Spleen (tissue), 11 donors: ENCODE measurements around the gene TBC1D21. TPM values are rescaled to one million over a fixed set of nuclear protein-coding genes. Genes with fewer than 3 reads are reported as not detected.

Experiments used
- DNase-seq: peaks from one replicate; pipeline ENCODE4 v3.0.0-alpha.2; 2020
- H3K27ac ChIP-seq, 8 donors: fragments of 200-600 bp; sonication (generic) in 7 of 8; 1 replicate in 4 of 8; 2 replicates in 4 of 8; pipeline versions ENCODE4 v1.5.0 to v1.8.0; 2016 to 2021; ENCODE audit warnings: inconsistent platforms in 4 of 8, mild to moderate bottlenecking in 4 of 8, moderate library complexity in 1 of 8
- H3K27me3 ChIP-seq, 7 donors: fragments of 200-600 bp; sonication (generic) in 6 of 7; replicated peaks in 1 of 7; 1 replicate in 4 of 7; 2 replicates in 3 of 7; pipeline versions ENCODE4 v1.5.0 to v1.8.0; 2016 to 2021; ENCODE audit warnings: inconsistent platforms in 3 of 7, mild to moderate bottlenecking in 1 of 7
- H3K36me3 ChIP-seq, 6 donors: fragments of 200-600 bp; sonication (generic) in 5 of 6; 1 replicate in 4 of 6; 2 replicates in 2 of 6; pipeline versions ENCODE4 v1.5.0 to v1.8.0; 2016 to 2021; ENCODE audit warnings: inconsistent platforms in 2 of 6
- H3K4me1 ChIP-seq, 6 donors: fragments of 200-600 bp; sonication (generic) in 5 of 6; 1 replicate in 3 of 6; 2 replicates in 3 of 6; pipeline versions ENCODE4 v1.5.0 to v1.8.0; 2016 to 2021; ENCODE audit warnings: inconsistent platforms in 3 of 6
- H3K4me3 ChIP-seq, 8 donors: fragments of 200-600 bp; sonication (generic) in 7 of 8; 1 replicate in 4 of 8; 2 replicates in 4 of 8; pipeline versions ENCODE4 v1.5.0 to v1.8.0; 2016 to 2021; ENCODE audit warnings: inconsistent platforms in 4 of 8, mild to moderate bottlenecking in 4 of 8, moderate library complexity in 2 of 8
- H3K9me3 ChIP-seq, 8 donors: fragments of 200-600 bp; sonication (generic) in 7 of 8; 1 replicate in 4 of 8; 2 replicates in 4 of 8; pipeline versions ENCODE4 v1.5.0 to v1.8.0; 2016 to 2021; ENCODE audit warnings: inconsistent platforms in 4 of 8
- POLR2A ChIP-seq, 3 donors: fragments of 450-650 bp; IDR thresholded peaks; one replicate each; pipeline ENCODE4 v1.5.1; 2017; ENCODE audit warnings: antibody characterized with exemption in 3 of 3, mild to moderate bottlenecking in 1 of 3
- POLR2AphosphoS5 ChIP-seq, 3 donors: sonication (generic); formaldehyde crosslinking; IDR thresholded peaks; one replicate each; pipeline ENCODE4 v1.5.1; 2017; ENCODE audit warnings: antibody characterized with exemption in 3 of 3
- WGBS, 5 donors: extraction: QIAGEN DNeasy Blood & Tissue Kit in 3 of 5; methylation state at CpG; one replicate each; pipeline versions ENCODE4 v1.1.5 to v1.1.7; 2013 to 2018; 5-methylcytosine and 5-hydroxymethylcytosine counted together
- intact Hi-C: fragments of 100-400 bp; cut with DNase I; formaldehyde crosslinking; loops from one replicate; pipeline ENCODE4 v1.15.0; 2023; ENCODE audit warnings: low total_unique reads
- polyA plus RNA-seq, 3 donors: library from polyadenylated mRNA; stranded (reverse); fragments of 200-250 nt; gene quantifications; one replicate each; pipeline ENCODE4 v1.2.1, GENCODE V29; 2013
- total RNA-seq, 7 donors: library from RNA; depleted of rRNA in 3 of 7; stranded (reverse); fragments of >200 nt in 3 of 7; fragmentation: NEBNext Ultra II Directional in 4 of 7; extraction: Animal tissue kit (Norgen Biotek cat#: 25700) in 4 of 7; gene quantifications; one replicate each; pipeline versions ENCODE4 v1.1.0 to v1.2.1, GENCODE V29; 2016 to 2021
- TF ChIP-seq, protein P1 (sequence below), 11 experiments: fragments of 200-600 bp in 7 of 11; fragments of 450-650 bp in 4 of 11; sonication (generic) in 4 of 11; IDR thresholded peaks in 8 of 11; conservative IDR thresholded peaks in 3 of 11; 1 replicate in 7 of 11; 2 replicates in 4 of 11; pipeline versions ENCODE4 v1.4.0 to v1.8.0; 2016 to 2021; ENCODE audit warnings: antibody characterized with exemption in 11 of 11, inconsistent platforms in 4 of 11, mild to moderate bottlenecking in 1 of 11
- donor health status: healthy with polysubstance abuse.
- donor health status: DM: no; HTN: no; CAD: no; lungs with moderate emphysema.
- donor health status: DM: no; HTN: no; CAD: no.
- donor health status: Bipolar disorder and iron deficiency.
- donor health status: healthy.
- donor health status: DM: no; HTN: no; CAD: no.
- donor health status: DM: yes; HTN: yes; CAD: no.

Gene TBC1D21
- total and polyA plus RNA-seq, 10 donors, result not detected

- Histone ChIP-seq H3K4me3 (no peak overlapping the region), H3K27me3 (peaks cover 0 to 70% (median 6%) of the 10 kb centered on the region in 7 donors), H3K9me3 (no peaks in the 10 kb centered on the region), H3K27ac (no peak overlapping the region), H3K36me3 (no peaks in the 10 kb centered on the region), H3K4me1 (no peaks in the 10 kb centered on the region)
- intact Hi-C loops, result no loop called here
- DNase-seq, result no peak
- TF ChIP-seq, protein P1, sequence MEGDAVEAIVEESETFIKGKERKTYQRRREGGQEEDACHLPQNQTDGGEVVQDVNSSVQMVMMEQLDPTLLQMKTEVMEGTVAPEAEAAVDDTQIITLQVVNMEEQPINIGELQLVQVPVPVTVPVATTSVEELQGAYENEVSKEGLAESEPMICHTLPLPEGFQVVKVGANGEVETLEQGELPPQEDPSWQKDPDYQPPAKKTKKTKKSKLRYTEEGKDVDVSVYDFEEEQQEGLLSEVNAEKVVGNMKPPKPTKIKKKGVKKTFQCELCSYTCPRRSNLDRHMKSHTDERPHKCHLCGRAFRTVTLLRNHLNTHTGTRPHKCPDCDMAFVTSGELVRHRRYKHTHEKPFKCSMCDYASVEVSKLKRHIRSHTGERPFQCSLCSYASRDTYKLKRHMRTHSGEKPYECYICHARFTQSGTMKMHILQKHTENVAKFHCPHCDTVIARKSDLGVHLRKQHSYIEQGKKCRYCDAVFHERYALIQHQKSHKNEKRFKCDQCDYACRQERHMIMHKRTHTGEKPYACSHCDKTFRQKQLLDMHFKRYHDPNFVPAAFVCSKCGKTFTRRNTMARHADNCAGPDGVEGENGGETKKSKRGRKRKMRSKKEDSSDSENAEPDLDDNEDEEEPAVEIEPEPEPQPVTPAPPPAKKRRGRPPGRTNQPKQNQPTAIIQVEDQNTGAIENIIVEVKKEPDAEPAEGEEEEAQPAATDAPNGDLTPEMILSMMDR (IDR thresholded peaks at IDR 0.05 in 8 of 11, conservative IDR thresholded peaks at IDR 0.05 in 3 of 11), result no peak
- no peak for TF ChIP-seq POLR2A (IDR thresholded peaks at IDR 0.05)
- no peak for TF ChIP-seq POLR2AphosphoS5 (IDR thresholded peaks at IDR 0.05)
- 80 to 85% (median 81%) methylated on average over 5 to 6 of the region's 6 CpGs for WGBS, 5 donors
Measured at GRCh38 chr15:73858062-73858461, 15.3 kb upstream of the TBC1D21 start.

GRCh38 chr15:73862276-73862675 lies 11.1 kb upstream of the TBC1D21 start:
- Histone ChIP-seq H3K36me3 (no peaks in the 10 kb centered on the region), H3K4me3 (no peak overlapping the region), H3K27me3 (peaks cover 0 to 65% (median 0%) of the 10 kb centered on the region in 7 donors), H3K27ac (no peak overlapping the region), H3K4me1 (no peaks in the 10 kb centered on the region), H3K9me3 (no peaks in the 10 kb centered on the region)
- DNase-seq, result no peak
- TF ChIP-seq POLR2A (IDR thresholded peaks at IDR 0.05), result no peak
- TF ChIP-seq POLR2AphosphoS5 (IDR thresholded peaks at IDR 0.05), result no peak
- TF ChIP-seq, protein P1 (IDR thresholded peaks at IDR 0.05 in 8 of 11, conservative IDR thresholded peaks at IDR 0.05 in 3 of 11), result no peak
- intact Hi-C loops, result no loop called here
- WGBS, 5 donors, result 25 to 41% (median 26%) methylated on average over 6 of the region's 6 CpGs

DNA sequence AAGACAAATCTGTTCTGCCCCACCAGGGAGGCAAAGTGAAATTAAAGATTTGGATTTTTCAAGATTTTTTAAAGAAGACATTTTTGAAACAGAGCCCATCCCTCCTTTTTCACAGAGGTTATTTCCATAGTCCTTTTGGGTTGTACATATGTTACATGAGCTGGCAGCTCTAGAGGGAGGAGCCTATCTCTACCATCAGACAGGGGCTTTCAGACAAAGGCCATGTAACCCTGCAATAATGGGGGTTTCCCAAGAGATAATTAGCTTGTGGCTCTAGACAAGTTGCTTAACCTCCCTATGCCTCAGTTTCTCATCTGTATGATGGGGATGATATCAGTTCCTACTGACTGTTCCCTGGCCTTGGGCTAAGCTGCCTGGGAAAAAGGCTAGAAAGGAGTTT lies 8.0 kb upstream of the TBC1D21 start:
- H3K9me3 ChIP-seq, result no peaks in the 10 kb centered on the region
- no peak for DNase-seq
- peaks cover 0 to 67% (median 0%) of the 10 kb centered on the region in 7 donors for H3K27me3 ChIP-seq
- intact Hi-C loops, result no loop called here
- H3K27ac ChIP-seq, result no peak overlapping the region
- TF ChIP-seq, protein P1 (IDR thresholded peaks at IDR 0.05 in 8 of 11, conservative IDR thresholded peaks at IDR 0.05 in 3 of 11), result no peak
- H3K4me1 ChIP-seq, result no peaks in the 10 kb centered on the region
- no peaks in the 10 kb centered on the region for H3K36me3 ChIP-seq
- H3K4me3 ChIP-seq, result no peak overlapping the region

DNA sequence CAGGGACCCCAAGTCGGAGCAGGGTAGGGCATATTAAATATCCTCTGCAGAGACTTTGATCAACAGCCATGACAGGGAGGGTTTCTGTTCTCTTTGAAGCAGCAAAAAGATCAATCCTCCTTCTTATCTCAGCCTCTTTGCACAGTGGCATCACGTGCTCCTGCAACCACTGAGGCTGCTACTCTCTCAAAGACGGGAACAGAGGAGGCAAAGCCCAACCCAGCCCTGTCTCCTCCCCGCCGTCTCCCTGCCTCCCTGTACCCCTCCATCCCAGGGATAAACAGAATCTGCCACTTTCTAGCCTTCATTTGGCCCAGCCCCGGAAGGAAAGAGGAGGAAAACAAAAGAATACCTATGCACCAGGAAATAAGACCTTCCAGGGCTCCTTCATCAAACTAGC lies 7.5 kb upstream of the TBC1D21 start:
- H3K36me3 ChIP-seq, result no peaks in the 10 kb centered on the region
- no peak for TF ChIP-seq POLR2A (IDR thresholded peaks at IDR 0.05)
- no peak for TF ChIP-seq POLR2AphosphoS5 (IDR thresholded peaks at IDR 0.05)
- TF ChIP-seq, protein P1 (IDR thresholded peaks at IDR 0.05 in 8 of 11, conservative IDR thresholded peaks at IDR 0.05 in 3 of 11), result no peak
- H3K9me3 ChIP-seq, result no peaks in the 10 kb centered on the region
- no peak overlapping the region for H3K27ac ChIP-seq
- peaks cover 0 to 67% (median 0%) of the 10 kb centered on the region in 7 donors for H3K27me3 ChIP-seq
- intact Hi-C loops, result no loop called here
- no peak for DNase-seq
- H3K4me3 ChIP-seq, result no peak overlapping the region
- 25 to 51% (median 46%) methylated on average over 6 of the region's 6 CpGs for WGBS, 5 donors
- H3K4me1 ChIP-seq, result peaks cover 0 to 2% (median under 1%) of the 10 kb centered on the region in 6 donors
